Activated naive CD8-positive, alpha-beta T cell treated with anti-CD3 and anti-CD28 coated beads, Interleukin-2, amount 50 U/mL, for 24 hours (primary cell): ENCODE data around the gene CTTN.

Source experiments
- ATAC-seq: fragments of 150-1000 bp; cut with Tn5 transposase; one replicate; pipeline ENCODE4 v1.10.0; 2021
- DNase-seq: peaks from one replicate; pipeline ENCODE4 v3.0.0; 2021
- H3K27ac Mint-ChIP-seq: one replicate; pipeline ENCODE4 v1.8.0; 2021; ENCODE audit warnings: mild to moderate bottlenecking, mixed read lengths
- H3K27me3 Mint-ChIP-seq: one replicate; pipeline ENCODE4 v1.8.0; 2021; ENCODE audit warnings: mixed read lengths
- H3K36me3 Mint-ChIP-seq: one replicate; pipeline ENCODE4 v1.8.0; 2021; ENCODE audit warnings: low read depth, mixed read lengths
- H3K4me1 Mint-ChIP-seq: one replicate; pipeline ENCODE4 v1.8.0; 2021; ENCODE audit warnings: mixed read lengths
- H3K4me3 Mint-ChIP-seq: one replicate; pipeline ENCODE4 v1.8.0; 2021; ENCODE audit warnings: mild to moderate bottlenecking, moderate library complexity, mixed read lengths
- H3K9me3 Mint-ChIP-seq: one replicate; pipeline ENCODE4 v1.8.0; 2021; ENCODE audit warnings: mixed read lengths

The CTTN gene

DNA sequence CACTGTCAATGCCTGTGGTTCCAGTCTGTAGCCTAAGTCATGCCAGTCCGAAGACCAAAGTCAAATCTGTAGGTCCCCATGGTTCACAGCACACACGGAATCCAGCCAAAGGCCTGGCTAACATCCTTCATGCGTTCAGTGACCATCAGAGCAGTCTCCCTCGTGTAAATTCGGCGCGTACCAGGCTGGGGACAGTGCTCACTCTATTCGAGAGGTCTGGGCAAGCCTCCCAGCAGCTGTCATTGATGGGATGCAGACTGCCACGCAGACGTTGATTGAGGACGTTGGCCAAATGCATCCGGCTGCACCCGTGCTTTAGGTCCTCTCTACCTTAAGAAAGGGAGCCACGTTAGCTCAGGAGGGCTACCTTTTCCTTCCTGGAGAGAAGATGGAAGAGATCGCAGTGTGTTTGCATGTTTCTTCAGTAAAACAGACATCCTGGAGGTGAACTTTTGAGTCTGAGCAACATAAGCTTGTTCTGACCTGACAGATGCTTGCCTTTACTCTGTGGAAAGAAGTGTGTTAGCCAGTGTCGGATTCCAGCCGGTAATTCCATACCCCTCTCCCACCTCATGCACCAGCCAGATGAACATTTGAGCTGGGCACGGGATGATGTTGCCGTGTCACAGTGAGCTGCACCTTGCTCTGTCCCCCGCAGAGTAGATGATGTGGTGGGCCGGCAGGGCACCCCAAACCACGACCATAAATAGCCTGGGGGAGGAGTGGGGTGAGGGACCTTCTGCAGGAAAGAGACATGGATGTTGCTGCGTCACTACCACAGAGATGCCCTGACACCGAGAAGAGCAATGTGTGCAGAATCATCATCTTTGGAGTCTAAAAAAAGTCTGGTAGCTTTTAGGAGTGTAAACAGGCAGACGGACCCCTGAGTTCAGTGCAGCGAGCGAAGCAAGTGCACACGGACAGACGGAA is 12.2 kb downstream of the CTTN start:
- Mint-ChIP-seq H3K4me3 (no peak overlapping the region), H3K27me3 (peaks cover 21% of the 10 kb centered on the region), H3K4me1 (peaks cover 3% of the 10 kb centered on the region), H3K9me3 (no peaks in the 10 kb centered on the region), H3K27ac (no peak overlapping the region), H3K36me3 (peaks cover 55% of the 10 kb centered on the region)
- DNase-seq (no peak), ATAC-seq (no peak)

DNA sequence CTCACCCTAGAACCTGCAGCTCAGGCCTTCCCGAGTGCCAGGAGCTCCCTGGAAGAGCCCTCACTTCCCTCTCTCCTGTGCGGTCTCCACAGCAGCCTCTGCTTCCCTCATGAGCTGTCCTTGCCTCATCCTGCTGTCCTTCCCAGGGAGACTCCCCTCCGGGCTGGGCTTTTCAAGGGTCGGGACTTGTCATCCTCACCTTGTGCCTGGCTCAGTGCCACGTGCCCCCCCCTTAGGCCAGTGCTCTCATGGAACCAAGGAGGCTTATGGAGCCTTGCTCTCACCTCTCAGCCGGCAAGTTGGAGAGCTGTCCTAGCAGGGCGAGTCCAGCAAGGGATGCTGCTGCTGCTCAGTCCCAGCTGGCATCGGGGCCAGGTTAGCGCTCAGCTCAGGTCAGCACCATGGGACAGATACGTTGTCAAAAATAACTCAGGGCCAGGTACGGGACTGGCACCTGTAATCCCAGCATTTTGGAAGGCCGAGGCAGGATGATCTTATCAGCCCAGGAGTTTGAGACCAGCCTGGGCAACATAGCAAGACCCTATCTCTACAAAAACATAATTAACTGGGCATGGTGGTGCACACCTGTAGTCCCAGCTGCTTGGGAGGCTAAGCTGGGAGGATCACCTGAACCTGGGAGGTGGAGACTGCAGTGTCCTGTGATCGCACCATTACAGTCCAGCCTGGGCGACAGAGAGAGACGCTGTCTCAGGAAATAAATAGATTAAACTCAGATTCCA is 13.6 kb downstream of the CTTN start:
- no peak for ATAC-seq
- Mint-ChIP-seq H3K36me3 (peaks cover 63% of the 10 kb centered on the region), H3K27me3 (peaks cover 21% of the 10 kb centered on the region)

DNA sequence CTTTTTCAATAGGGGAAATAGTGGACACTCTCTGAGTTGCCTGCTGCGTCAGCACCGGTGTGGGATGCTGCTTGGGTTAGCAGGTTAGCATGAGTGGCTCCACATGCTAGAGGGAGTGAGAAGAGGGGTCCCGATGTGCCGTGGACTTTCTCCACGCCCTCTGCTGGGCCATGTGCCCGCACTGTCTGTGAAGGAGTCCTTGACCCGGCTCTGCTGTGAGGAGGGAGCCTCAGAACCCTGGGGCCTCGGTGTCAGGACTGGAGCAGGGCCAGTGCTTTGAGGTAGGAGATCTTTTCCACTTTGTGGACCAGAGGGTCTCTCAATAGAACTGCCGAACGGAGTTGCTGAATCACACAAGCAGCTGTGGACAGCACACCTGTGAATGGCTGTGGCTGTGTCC is 14.8 kb downstream of the CTTN start:
- ATAC-seq: no peak
- Mint-ChIP-seq H3K9me3 (no peaks in the 10 kb centered on the region), H3K4me1 (peaks cover 6% of the 10 kb centered on the region), H3K27me3 (peaks cover 23% of the 10 kb centered on the region), H3K36me3 (peaks cover 63% of the 10 kb centered on the region), H3K4me3 (no peak overlapping the region), H3K27ac (no peak overlapping the region)
- no peak for DNase-seq

More for the DNA sequence above, 13.6 kb downstream of the CTTN start:
- Mint-ChIP-seq H3K4me3 (no peak overlapping the region), H3K9me3 (no peaks in the 10 kb centered on the region), H3K4me1 (peaks cover 6% of the 10 kb centered on the region), H3K27ac (no peak overlapping the region)
- DNase-seq: no peak

DNA sequence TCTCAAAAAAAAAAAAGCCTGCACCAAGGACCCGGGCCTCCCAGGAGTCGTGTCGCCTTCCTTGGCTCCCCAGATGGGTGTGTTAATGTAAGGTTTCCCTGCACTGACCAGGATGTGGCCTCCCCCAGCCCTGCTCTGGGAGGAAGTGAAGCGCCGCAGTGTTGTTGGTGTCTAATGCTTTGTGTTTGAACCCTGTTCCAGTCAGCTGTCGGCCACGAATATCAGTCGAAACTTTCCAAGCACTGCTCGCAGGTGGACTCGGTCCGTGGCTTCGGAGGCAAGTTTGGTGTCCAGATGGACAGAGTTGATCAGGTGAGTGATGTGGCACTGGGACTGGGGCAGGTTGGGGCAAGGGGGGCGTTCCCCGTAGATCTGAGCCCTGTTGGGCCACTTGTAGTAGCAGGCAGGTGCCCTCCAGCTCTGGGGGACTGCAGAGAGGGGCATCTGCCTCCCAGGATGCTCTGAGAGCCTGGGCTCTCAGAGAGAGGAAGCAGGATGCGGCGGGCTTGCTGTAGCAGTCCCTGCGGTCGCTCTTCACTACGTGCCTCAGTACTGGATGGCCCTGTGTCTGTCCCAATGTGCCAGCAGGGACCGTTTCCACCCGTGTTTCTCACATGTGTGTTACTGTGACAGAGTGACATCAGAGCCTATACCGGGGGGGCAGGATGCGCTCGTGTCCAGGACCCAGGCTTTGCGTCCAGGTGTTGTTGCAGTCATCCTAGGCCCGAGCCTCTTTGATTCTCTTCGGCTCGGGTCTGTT is 16.2 kb downstream of the CTTN start:
- H3K4me1 Mint-ChIP-seq: peaks cover 6% of the 10 kb centered on the region
- H3K27me3 Mint-ChIP-seq: peaks cover 24% of the 10 kb centered on the region
- H3K36me3 Mint-ChIP-seq: peaks cover 55% of the 10 kb centered on the region
- no peaks in the 10 kb centered on the region for H3K9me3 Mint-ChIP-seq
- DNase-seq (no peak), ATAC-seq (no peak)
- no peak overlapping the region for H3K4me3 Mint-ChIP-seq
- no peak overlapping the region for H3K27ac Mint-ChIP-seq

GRCh38 chr11:70415191-70415590 is 16.9 kb downstream of the CTTN start:
- Mint-ChIP-seq H3K4me1 (peaks cover 6% of the 10 kb centered on the region), H3K27me3 (peaks cover 23% of the 10 kb centered on the region), H3K36me3 (peaks cover 55% of the 10 kb centered on the region), H3K9me3 (no peaks in the 10 kb centered on the region), H3K27ac (no peak overlapping the region), H3K4me3 (no peak overlapping the region)
- DNase-seq (no peak), ATAC-seq (no peak)

DNA sequence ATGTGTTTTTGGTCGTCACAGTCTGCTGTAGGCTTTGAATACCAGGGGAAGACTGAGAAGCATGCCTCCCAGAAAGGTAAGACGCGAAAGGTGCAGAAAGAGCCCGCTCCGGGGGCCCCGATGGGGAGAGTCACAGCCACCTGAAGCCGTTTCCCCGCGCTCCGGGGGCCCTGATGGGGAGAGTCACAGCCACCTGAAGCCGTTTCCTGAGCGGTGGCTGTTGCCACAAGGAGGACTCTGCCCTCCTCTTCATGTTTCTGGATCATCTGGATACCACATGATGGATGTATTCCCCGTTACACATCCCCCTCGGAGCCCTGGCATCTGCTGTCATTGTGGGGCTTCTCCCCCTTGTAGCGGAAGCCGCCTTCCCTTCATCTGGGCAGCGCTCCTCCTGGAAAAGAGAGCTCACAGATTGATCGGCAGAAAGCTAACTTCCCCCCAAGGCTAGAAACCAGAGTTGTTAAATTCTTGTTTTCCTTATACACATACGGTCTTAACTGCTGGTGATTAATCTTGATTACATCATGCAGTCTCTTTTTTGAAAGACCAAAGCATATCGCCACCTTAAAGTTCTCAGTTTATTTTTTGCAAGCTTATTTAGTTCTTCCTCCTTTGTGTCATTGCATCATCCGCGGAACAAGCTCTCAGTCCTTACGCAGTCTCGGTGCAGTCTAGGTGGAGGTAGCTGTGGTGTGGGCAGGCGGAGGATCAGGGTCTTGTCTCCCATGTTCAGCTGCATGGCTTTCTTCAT is 17.5 kb downstream of the CTTN start:
- no peaks in the 10 kb centered on the region for H3K9me3 Mint-ChIP-seq
- DNase-seq (no peak), ATAC-seq (no peak)
- peaks cover 17% of the 10 kb centered on the region for H3K27me3 Mint-ChIP-seq
- no peak overlapping the region for H3K27ac Mint-ChIP-seq
- peaks cover 6% of the 10 kb centered on the region for H3K4me1 Mint-ChIP-seq
- no peak overlapping the region for H3K4me3 Mint-ChIP-seq
- peaks cover 52% of the 10 kb centered on the region for H3K36me3 Mint-ChIP-seq

GRCh38 chr11:70416881-70417280 is 18.6 kb downstream of the CTTN start:
- H3K27ac Mint-ChIP-seq: no peak overlapping the region
- H3K27me3 Mint-ChIP-seq: peaks cover 16% of the 10 kb centered on the region

DNA sequence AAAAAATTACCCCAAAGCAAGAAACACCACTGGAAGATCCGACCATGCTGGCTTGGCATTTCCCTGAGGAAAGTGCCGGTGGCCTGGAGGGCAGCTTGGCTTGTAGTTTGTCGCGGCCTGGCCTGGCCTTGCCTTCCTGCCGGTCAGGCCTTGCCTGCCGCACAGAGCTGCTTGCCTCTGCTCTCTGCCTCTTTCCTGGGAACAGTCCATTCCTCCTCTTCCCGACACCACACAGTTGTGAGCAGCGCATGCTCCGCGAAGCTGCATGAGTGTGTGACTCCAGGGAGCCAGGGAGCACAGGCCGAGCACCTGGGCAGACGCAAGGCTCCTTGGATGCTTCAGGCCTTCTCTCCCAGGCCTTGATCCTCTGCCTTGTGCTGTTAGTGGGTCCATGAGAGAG is 19.8 kb downstream of the CTTN start:
- no peak for DNase-seq
- Mint-ChIP-seq H3K36me3 (peaks cover 45% of the 10 kb centered on the region), H3K4me3 (no peak overlapping the region), H3K27ac (no peak overlapping the region), H3K27me3 (peaks cover 16% of the 10 kb centered on the region), H3K4me1 (peaks cover 6% of the 10 kb centered on the region), H3K9me3 (no peaks in the 10 kb centered on the region)
- ATAC-seq: no peak

More at GRCh38 chr11:70416881-70417280, 18.6 kb downstream of the CTTN start:
- peaks cover 6% of the 10 kb centered on the region for H3K4me1 Mint-ChIP-seq
- no peak overlapping the region for H3K4me3 Mint-ChIP-seq
- ATAC-seq: no peak
- peaks cover 49% of the 10 kb centered on the region for H3K36me3 Mint-ChIP-seq
- no peak for DNase-seq
- H3K9me3 Mint-ChIP-seq: no peaks in the 10 kb centered on the region

DNA sequence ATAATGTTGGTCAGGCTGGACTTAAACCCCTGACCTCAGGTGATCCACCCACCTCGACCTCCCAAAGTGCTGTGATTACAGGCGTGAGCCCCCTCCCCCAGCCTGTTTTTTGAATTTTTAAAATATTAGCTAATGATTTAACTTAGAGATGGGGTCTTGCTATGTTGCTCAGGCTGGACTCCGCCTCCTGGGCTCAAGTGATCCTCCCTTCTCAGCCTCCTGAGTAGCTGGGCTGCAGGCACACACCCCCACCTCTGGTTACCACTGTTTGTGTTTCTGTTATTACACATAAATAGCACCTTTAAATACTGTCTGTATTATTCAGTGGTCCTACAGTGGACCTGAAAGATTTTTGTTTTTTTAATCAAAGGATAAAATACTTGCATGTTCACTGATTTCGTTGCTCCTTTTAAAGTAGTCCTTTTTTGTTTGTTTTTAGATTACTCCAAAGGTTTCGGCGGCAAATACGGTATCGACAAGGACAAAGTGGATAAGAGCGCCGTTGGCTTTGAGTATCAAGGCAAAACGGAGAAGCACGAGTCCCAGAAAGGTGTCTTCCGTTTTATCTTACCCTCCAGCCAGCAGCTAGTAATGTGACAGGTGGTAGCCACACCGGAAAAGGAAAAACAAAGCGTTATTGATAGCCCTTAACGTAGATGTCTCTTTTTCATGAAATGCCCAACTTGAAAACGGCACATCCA is 21.1 kb downstream of the CTTN start:
- H3K36me3 Mint-ChIP-seq: peaks cover 44% of the 10 kb centered on the region
- peaks cover 15% of the 10 kb centered on the region for H3K4me1 Mint-ChIP-seq
- ATAC-seq (no peak), DNase-seq (no peak)
- peaks cover 20% of the 10 kb centered on the region for H3K27me3 Mint-ChIP-seq
- no peaks in the 10 kb centered on the region for H3K9me3 Mint-ChIP-seq
- H3K4me3 Mint-ChIP-seq: no peak overlapping the region
- no peak overlapping the region for H3K27ac Mint-ChIP-seq

- DNase-seq: no peak
- H3K4me3 Mint-ChIP-seq: no peak overlapping the region
- no peak for ATAC-seq
Observed at GRCh38 chr11:70420008-70420464, 21.7 kb downstream of the CTTN start.

DNA sequence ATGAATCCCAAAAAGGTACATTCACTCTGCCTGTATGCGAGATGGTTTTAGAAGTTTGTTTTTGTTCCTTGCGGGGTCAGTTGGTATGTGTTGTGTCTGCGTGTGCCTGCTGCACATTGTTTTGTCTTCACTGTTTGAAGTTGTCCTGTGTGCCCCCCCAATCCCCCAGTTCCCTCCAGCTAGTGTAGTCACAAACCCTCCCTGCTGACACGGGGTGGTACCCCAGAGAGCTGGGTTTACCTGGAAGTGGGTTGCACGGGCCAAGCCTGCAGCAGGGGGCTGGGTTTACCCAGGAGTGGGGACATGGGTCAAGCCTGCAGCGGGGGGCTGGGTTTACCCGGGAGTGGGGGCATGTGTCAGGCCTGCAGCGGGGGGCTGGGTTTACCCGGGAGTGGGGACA is 22.2 kb downstream of the CTTN start:
- Mint-ChIP-seq H3K4me3 (no peak overlapping the region), H3K9me3 (no peaks in the 10 kb centered on the region), H3K36me3 (peaks cover 37% of the 10 kb centered on the region), H3K27me3 (peaks cover 18% of the 10 kb centered on the region), H3K27ac (no peak overlapping the region), H3K4me1 (peaks cover 13% of the 10 kb centered on the region)
- DNase-seq (no peak), ATAC-seq (no peak)

More at GRCh38 chr11:70420008-70420464, 21.7 kb downstream of the CTTN start:
- H3K27me3 Mint-ChIP-seq: peaks cover 16% of the 10 kb centered on the region
- H3K4me1 Mint-ChIP-seq: peaks cover 15% of the 10 kb centered on the region
- H3K9me3 Mint-ChIP-seq: no peaks in the 10 kb centered on the region
- no peak overlapping the region for H3K27ac Mint-ChIP-seq
- peaks cover 39% of the 10 kb centered on the region for H3K36me3 Mint-ChIP-seq

- Mint-ChIP-seq H3K36me3 (peaks cover 37% of the 10 kb centered on the region), H3K9me3 (no peaks in the 10 kb centered on the region), H3K4me1 (peaks cover 9% of the 10 kb centered on the region), H3K4me3 (no peak overlapping the region), H3K27me3 (peaks cover 20% of the 10 kb centered on the region), H3K27ac (no peak overlapping the region)
- no peak for DNase-seq
- no peak for ATAC-seq
Observed at GRCh38 chr11:70421123-70421522, 22.8 kb downstream of the CTTN start.

DNA sequence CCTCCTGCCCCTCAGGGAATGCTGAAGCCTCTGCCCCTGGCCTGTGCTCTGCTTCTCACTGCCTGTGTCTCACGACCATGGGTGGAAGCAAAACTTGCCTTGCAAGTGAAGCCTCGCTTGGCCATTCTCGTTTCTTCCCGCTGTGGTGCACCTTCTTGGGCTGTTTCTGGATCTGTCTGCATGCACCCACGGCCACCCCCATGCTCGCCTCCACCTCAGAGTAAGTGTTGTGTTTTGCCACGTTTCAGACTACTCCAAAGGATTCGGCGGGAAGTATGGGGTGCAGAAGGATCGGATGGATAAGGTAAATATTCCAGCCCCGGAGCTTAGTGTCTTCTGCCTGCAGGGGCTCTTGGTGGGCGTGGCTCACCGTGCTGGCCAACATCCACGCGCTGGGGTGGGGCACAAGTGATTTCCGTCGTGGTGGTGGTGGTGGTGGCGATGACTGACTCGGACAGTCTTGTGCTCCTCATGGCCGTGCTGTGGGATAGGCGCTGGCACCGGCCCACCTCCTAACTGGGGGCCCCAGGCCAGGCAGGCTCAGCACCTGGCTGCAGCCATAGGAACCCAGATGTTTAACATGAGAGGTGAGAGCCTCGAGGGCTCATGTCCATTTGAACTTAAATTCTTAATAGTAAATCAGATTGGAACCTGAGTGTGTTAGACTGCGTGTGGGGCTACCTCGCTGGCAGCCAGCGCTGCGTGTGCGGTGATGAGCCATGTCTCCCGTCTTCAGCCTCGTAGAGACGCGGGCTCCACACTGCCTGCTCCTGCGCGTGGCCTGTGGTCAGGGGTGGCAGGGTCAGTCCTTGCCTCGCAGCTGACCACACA is 24.6 kb downstream of the CTTN start:
- Mint-ChIP-seq H3K4me1 (peaks cover 9% of the 10 kb centered on the region), H3K4me3 (no peak overlapping the region), H3K9me3 (no peaks in the 10 kb centered on the region), H3K27me3 (peaks cover 16% of the 10 kb centered on the region), H3K27ac (no peak overlapping the region), H3K36me3 (peaks cover 27% of the 10 kb centered on the region)
- no peak for DNase-seq
- no peak for ATAC-seq
